ENCODE measurements around the gene FAM131A. TPM values are rescaled to one million over a fixed set of nuclear protein-coding genes. Genes with fewer than 3 reads are reported as not detected.
A peak's percentile ranks its signal among the peaks of the same experiment; 100 is the strongest.

Gene FAM131A
- total and polyA plus RNA-seq, 9 of the 15 experiments (the other 6 are each of a cell fraction or from before 2014, with no cell fraction given): 0.48 to 11.1 (median 4.3) TPM

GRCh38 chr3:184348057-184348382 lies 10.6 kb downstream of the FAM131A start (continued):
- no peak for TF ChIP-seq STAG1 (CRISPR knock-in tag; IDR thresholded peaks at IDR 0.05; ENCODE audit: borderline replicate concordance)
- TF ChIP-seq ATF6 (CRISPR knock-in tag; IDR thresholded peaks at IDR 0.05): 0 out of 2 replicates have a peak, but pooled peaks have one; percentile 48
- TF ChIP-seq COPS2 (conservative IDR thresholded peaks at IDR 0.05): no peak
- no peak; the same call in 1 of the 2 replicates for TF ChIP-seq LEF1 (IDR thresholded peaks at IDR 0.05)
- TF ChIP-seq SNAPC5 (CRISPR knock-in tag; IDR thresholded peaks at IDR 0.05): no peak
- TF ChIP-seq ZNF592 (IDR thresholded peaks at IDR 0.05): peak; percentile 84; the same call in 1 of the 2 replicates
- TF ChIP-seq TSHZ1 (CRISPR knock-in tag; IDR thresholded peaks at IDR 0.05): no peak
- TF ChIP-seq FOS (IDR thresholded peaks at IDR 0.05; ENCODE audit: extremely low read depth, insufficient read length): no peak
- peak; percentile 89 for TF ChIP-seq ZBTB17 (CRISPR knock-in tag; IDR thresholded peaks at IDR 0.05)
- TF ChIP-seq SP1 (CRISPR knock-in tag; IDR thresholded peaks at IDR 0.05): 0 out of 2 replicates have a peak, but pooled peaks have one; percentile 14
- TF ChIP-seq UBTF (IDR thresholded peaks at IDR 0.05; ENCODE audit: borderline replicate concordance in 1 of 2, low read depth in 2 of 2, low read length in 2 of 2): 0 out of 4 replicates have a peak, but pooled peaks of 1 of the 2 experiments have one; percentile 55
- TF ChIP-seq ETS2 (tag; IDR thresholded peaks at IDR 0.05; ENCODE audit: borderline replicate concordance, poor library complexity, severe bottlenecking): no peak
- no peak for TF ChIP-seq MYC (IDR thresholded peaks at IDR 0.05; ENCODE audit: low read depth, low read length)
- no peak for TF ChIP-seq MYC (CRISPR knock-in tag; IDR thresholded peaks at IDR 0.05; ENCODE audit: borderline replicate concordance, low read depth)
